ENCODE results near the gene ASB6.

The ASB6 gene

DNA sequence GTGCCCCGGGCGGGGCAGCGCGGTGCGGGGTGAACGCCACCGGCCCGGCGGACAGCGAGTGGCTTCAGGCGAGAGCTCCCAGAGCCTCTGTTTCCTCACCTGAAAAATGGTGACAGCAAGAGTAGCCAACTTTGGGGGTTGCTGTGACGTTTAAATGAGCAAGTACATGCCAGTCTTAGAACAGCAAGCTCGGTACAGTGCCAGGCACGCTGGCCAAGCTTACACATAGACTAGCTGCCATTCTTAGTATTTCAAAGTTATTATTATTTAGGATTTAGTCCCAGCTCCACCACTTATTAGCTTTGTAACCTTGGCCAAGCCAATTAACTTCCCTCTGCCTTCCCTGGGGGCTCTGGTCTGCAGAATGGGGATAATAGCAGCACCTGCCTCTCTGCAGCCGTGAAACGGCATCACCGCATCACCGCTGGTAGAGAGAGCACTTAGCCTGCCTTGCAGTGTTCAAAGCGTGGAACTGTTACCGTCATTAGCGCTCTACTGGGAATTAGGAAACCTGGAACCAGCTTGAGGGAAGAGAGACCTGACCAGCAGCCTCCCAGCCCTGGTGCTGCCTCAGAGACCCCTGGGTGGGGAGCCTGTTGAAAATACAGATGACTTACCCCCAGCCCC lies 21.2 kb downstream of the ASB6 start, which contains the start of gene C9orf50:
Gene C9orf50 (minus strand): TSS at position 433 of the 627 bp plus-strand sequence. CDS start 527 bp downstream, outside the sequence.
- H3K36me3 ChIP-seq (ENCODE audit: insufficient read depth, low read length), result no peaks in the 10 kb centered on the region
- no peak within 1 kb of the TSS for H3K27ac ChIP-seq (ENCODE audit: low read length)
- no peak for TF ChIP-seq CTCF (IDR thresholded peaks at IDR 0.05; ENCODE audit: borderline replicate concordance, extremely low read depth, low read length, poor library complexity, severe bottlenecking)
- no peak for TF ChIP-seq EZH2 (IDR thresholded peaks at IDR 0.05; ENCODE audit: borderline replicate concordance, low read depth, low read length, severe bottlenecking)
- ATAC-seq (ENCODE audit: insufficient read depth, low read depth), result no peak
- no peaks in the 10 kb centered on the region for H3K9me3 ChIP-seq (ENCODE audit: insufficient read depth, low read length, severe bottlenecking)
- H4K20me1 ChIP-seq (ENCODE audit: insufficient read depth, low read length), result no peaks in the 10 kb centered on the region
- no peak for DNase-seq
- peak within 1 kb of the TSS; percentile 47; the same call in 1 of the 2 replicates for H3K9ac ChIP-seq (ENCODE audit: low read depth, low read length)
- peak within 1 kb of the TSS; percentile 57 for H3K4me2 ChIP-seq (ENCODE audit: insufficient read depth, low read length)
- H3K27me3 ChIP-seq (ENCODE audit: insufficient read depth, low read length, poor library complexity), result peaks cover 25% of the 10 kb centered on the region
- H3K4me1 ChIP-seq (ENCODE audit: insufficient read depth, low read length), result peaks cover 30% of the 10 kb centered on the region
- peak within 1 kb of the TSS in 1 of 2 experiments; percentile 45; a peak in 2 of 4 replicates for H3K4me3 ChIP-seq (ENCODE audit: low read depth in 1 of 2, low read length in 2 of 2)
- H2AFZ ChIP-seq (ENCODE audit: low read depth, low read length), result no peak within 1 kb of the TSS
- no peaks in the 10 kb centered on the region for H3K79me2 ChIP-seq (ENCODE audit: insufficient read depth, low read length)

DNA sequence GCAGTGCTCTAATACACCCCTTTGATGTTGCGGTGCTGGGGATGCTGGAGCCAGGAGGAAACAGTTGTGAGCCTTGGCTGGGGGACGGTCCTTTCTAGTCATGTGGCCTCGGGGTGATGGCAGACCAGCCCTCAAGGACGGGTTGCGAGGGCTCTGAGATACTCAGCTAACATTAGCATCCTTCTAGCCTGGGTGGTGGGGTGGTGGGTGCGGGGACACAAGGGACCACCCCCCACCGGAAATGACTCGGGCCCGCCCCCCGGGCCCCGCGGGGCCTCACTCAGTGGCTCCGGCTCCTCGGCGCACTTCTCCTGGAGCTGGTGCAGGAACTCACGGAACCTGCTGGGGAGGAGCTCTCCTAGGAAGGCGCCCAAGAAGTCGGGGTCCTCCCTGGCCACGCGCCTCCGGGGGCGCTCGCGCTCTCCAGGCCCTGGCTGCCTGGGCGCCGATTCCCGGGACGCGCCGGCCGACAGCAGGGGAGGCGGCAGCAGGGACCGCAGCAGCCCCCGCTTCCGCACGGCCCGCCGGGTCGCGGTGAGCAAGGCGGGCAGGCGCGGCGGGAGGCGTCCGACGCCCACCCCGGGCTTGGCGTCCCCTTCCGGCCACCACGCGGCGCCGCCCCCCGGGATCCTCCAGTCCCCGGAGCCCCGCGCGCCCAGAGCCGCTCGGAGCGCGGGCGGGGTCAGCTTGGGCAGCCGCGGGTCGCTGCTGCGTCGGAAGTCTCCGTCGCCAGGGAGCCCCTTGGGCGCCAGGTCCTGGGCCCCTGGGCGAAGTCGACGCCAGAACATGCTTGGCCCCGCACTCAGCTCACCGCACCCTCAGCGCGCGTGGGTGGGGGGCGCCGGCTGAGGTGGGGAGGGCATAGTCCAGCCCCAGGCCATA lies 21.9 kb downstream of the ASB6 start:
- Histone ChIP-seq H3K9ac (ENCODE audit: low read depth, low read length) (peak overlapping the region; percentile 47; the same call in 1 of the 2 replicates), H3K4me3 (ENCODE audit: low read depth in 1 of 2, low read length in 2 of 2) (peak overlapping the region in 1 of 2 experiments; percentile 45; a peak in 2 of 4 replicates), H3K27ac (ENCODE audit: low read length) (no peak overlapping the region), H3K4me2 (ENCODE audit: insufficient read depth, low read length) (peak overlapping the region; percentile 57), H3K27me3 (ENCODE audit: insufficient read depth, low read length, poor library complexity) (peaks cover 25% of the 10 kb centered on the region), H2AFZ (ENCODE audit: low read depth, low read length) (no peak overlapping the region; the same call in 1 of the 2 replicates), H4K20me1 (ENCODE audit: insufficient read depth, low read length) (no peaks in the 10 kb centered on the region), H3K79me2 (ENCODE audit: insufficient read depth, low read length) (no peaks in the 10 kb centered on the region), H3K9me3 (ENCODE audit: insufficient read depth, low read length, severe bottlenecking) (no peaks in the 10 kb centered on the region), H3K4me1 (ENCODE audit: insufficient read depth, low read length) (peaks cover 23% of the 10 kb centered on the region), H3K36me3 (ENCODE audit: insufficient read depth, low read length) (no peaks in the 10 kb centered on the region)
- TF ChIP-seq CTCF (IDR thresholded peaks at IDR 0.05; ENCODE audit: borderline replicate concordance, extremely low read depth, low read length, poor library complexity, severe bottlenecking), result peak; percentile 26
- TF ChIP-seq EZH2 (IDR thresholded peaks at IDR 0.05; ENCODE audit: borderline replicate concordance, low read depth, low read length, severe bottlenecking), result peak; percentile 70
- ATAC-seq (ENCODE audit: insufficient read depth, low read depth) (peak; percentile 60), DNase-seq (peak; percentile 38)

GRCh38 chr9:129617167-129617566 lies 24.8 kb downstream of the ASB6 start:
- no peak overlapping the region for H3K4me2 ChIP-seq (ENCODE audit: insufficient read depth, low read length)
- no peak overlapping the region for H2AFZ ChIP-seq (ENCODE audit: low read depth, low read length)
- no peak overlapping the region for H3K4me3 ChIP-seq (ENCODE audit: low read depth in 1 of 2, low read length in 2 of 2)
- H3K9me3 ChIP-seq (ENCODE audit: insufficient read depth, low read length, severe bottlenecking), result no peaks in the 10 kb centered on the region
- no peaks in the 10 kb centered on the region for H3K36me3 ChIP-seq (ENCODE audit: insufficient read depth, low read length)
- peak; percentile 33; the same call in 1 of the 3 replicates for ATAC-seq (ENCODE audit: insufficient read depth, low read depth)
- H3K4me1 ChIP-seq (ENCODE audit: insufficient read depth, low read length), result peaks cover 12% of the 10 kb centered on the region
- no peak overlapping the region for H3K9ac ChIP-seq (ENCODE audit: low read depth, low read length)
- H3K79me2 ChIP-seq (ENCODE audit: insufficient read depth, low read length), result no peaks in the 10 kb centered on the region
- H4K20me1 ChIP-seq (ENCODE audit: insufficient read depth, low read length), result no peaks in the 10 kb centered on the region
- peaks cover 25% of the 10 kb centered on the region for H3K27me3 ChIP-seq (ENCODE audit: insufficient read depth, low read length, poor library complexity)
- TF ChIP-seq EZH2 (IDR thresholded peaks at IDR 0.05; ENCODE audit: borderline replicate concordance, low read depth, low read length, severe bottlenecking) (no peak), CTCF (IDR thresholded peaks at IDR 0.05; ENCODE audit: borderline replicate concordance, extremely low read depth, low read length, poor library complexity, severe bottlenecking) (peak; percentile 52)
- no peak overlapping the region for H3K27ac ChIP-seq (ENCODE audit: low read length)
- no peak for DNase-seq

Measured in DND-41 (cell line).